Measurements from ENCODE around the gene SLC6A7.

SLC6A7 gene

DNA sequence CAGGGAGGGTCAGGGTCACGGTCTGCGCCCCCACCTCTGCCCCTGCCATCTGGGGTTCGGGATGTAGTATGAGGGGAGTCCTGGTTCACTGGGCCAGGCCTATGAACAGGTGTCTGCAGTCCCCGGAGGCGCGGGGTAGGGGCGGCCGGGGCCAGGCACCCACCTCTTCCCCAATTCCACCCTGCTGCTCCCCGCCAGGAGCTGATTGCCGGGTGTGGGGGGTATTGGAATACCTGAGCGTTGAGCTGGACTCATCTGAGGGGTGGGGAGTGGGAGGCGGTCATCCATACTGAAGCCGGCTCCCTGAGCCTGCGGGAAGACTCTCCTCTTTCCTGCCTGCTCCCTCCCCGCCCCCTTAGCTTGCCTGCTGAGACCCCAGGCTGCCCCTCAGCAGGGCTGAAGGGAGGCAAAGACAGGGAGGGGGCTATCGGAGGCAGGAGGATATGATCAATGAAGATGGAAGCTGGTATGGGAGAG lies 679 bp downstream of the SLC6A7 start:
- DNase-seq (ENCODE audit: low read depth, low spot score): no peak

DNA sequence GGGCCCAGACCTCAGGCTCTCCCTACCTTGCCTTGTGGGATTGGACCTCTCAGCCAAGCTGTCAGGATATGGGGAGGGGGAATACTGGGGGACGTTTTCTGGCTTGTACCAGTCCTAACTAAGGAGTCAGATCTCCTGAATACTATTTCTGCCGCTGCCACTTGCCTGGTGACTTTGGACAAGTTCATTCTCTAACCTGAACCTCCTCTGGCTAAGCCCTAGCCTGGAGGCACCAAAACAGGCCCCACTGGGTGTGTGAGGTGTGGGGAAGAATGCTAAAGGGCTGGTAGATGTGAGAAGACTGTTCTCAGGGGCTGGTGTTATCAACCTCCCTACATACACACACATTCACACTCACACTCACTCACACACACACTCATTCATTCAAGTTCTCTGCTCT lies 1.1 kb downstream of the SLC6A7 start:
- DNase-seq (ENCODE audit: low read depth, low spot score): no peak

DNA sequence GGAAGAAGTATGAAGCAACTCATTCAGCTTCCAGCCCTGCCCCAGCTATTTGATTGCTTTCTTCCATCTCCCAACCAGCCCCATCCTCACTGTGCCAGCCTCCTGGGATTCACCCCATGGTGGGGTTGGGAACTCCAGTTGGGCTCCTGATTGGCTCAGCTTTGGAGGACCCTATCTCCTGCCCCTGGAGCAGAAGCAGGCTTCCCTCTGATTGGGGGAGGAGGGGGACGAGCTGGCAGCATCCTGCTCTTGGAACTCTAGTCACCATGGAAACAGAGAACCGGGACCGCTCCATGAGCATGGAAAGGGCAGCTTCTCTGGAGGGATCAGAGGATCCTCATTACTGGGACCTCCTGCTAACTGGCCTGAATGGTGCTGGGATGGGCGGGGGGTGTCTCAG lies 2.6 kb downstream of the SLC6A7 start:
- no peak for DNase-seq (ENCODE audit: low read depth, low spot score)

DNA sequence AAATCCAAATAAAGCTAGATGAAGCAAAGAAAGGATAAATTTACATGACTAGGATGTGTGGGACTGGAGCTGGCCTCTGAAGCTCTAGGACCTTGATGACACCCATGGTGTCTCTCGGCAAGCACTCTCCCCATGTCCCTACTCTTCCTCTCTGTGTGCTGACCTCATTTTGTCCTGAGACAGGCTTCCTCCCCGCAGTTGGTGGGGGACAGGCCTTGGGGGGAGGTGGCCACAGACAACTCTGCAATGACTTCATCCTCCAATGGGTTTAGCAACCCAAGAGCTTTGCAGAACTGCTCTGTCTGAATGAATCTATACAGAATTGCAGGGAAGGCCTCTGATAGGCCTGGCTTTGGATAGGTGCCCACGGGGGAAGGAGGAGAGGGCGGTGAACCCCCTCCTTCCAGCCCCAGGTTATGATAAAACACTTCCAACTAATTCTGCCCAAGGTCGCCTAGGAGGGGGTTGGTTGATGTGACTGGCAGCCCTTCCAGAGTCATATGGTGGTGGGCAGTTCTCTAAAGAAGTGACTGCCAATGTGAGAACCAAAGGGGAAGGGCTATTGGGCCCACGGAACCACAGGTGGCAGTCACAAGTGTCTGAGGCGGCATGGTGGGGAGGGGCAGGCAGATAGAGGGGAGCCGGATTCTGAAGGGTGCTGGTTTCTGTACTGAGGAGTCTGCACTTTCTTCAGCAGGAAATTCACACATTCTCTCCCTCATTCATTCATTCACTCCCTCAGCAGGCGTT lies 6.0 kb downstream of the SLC6A7 start:
- no peak for DNase-seq (ENCODE audit: low read depth, low spot score)

DNA sequence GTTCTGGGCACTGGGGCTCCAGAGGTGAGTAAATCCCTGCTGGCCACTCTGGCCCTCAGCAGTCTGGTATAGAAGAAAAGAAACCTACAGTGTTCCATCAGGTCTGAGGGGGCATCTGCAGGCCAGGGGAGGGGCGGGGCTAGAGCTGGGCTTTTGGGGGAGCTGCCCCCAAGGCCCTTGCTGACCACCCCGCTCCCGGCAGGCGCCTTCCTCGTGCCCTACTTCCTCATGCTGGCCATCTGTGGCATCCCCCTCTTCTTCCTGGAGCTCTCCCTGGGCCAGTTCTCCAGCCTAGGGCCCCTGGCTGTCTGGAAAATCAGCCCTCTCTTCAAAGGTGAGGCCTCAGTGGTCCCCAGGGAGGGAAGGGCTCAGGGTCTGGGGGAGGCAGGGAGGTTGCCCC lies 6.7 kb downstream of the SLC6A7 start:
- no peak for DNase-seq (ENCODE audit: low read depth, low spot score)

DNA sequence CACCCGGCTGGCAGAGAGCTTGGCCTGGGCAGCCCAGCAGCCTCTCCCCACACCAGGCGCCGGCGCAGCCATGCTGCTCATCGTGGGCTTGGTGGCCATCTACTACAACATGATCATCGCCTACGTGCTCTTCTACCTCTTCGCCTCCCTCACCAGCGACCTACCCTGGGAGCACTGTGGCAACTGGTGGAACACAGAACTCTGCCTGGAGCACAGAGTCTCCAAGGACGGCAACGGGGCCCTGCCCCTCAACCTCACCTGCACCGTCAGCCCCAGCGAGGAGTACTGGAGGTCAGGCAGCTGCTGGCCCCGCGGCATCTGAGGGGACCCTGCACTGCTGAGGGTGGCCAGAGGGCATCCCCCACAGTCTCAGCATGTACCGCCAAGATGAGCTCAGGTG lies 7.1 kb downstream of the SLC6A7 start:
- no peak for DNase-seq (ENCODE audit: low read depth, low spot score)

DNA sequence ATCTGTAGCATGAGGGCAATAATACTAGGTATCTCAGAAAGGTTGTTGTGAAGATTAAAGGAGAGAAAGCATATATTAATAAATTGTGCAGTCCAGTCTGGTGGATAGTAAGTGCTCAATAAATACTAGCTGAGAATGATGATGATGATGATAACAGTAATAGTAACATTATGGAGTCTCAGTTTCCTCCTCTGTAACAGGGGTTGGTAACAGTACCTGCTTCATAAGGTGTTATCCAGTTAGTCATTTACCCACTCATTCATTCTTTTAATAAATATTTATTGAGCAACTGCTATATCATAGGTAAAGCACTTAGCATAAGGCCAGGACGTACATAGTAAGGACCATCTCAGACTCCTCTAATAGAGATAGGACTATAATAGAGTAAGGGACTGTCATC lies 7.6 kb downstream of the SLC6A7 start:
- DNase-seq (ENCODE audit: low read depth, low spot score): no peak

DNA sequence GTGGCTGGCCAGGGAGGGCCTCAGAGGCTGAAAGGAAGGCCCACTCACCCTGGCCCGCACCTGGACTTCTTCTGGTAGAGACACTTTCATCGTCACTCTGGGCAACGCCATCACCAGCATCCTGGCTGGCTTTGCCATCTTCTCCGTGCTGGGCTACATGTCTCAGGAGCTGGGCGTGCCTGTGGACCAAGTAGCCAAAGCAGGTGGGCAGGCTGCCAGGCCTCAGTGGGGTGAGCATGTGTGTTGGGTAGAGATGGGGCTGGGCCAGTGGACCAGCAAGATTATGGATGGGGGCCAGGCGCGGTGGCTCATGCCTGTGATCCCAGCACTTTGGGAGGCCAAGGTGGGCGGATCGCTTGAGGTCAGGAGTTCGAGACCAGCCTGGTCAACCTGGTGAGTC lies 12.6 kb downstream of the SLC6A7 start:
- DNase-seq (ENCODE audit: low read depth, low spot score): no peak

DNA sequence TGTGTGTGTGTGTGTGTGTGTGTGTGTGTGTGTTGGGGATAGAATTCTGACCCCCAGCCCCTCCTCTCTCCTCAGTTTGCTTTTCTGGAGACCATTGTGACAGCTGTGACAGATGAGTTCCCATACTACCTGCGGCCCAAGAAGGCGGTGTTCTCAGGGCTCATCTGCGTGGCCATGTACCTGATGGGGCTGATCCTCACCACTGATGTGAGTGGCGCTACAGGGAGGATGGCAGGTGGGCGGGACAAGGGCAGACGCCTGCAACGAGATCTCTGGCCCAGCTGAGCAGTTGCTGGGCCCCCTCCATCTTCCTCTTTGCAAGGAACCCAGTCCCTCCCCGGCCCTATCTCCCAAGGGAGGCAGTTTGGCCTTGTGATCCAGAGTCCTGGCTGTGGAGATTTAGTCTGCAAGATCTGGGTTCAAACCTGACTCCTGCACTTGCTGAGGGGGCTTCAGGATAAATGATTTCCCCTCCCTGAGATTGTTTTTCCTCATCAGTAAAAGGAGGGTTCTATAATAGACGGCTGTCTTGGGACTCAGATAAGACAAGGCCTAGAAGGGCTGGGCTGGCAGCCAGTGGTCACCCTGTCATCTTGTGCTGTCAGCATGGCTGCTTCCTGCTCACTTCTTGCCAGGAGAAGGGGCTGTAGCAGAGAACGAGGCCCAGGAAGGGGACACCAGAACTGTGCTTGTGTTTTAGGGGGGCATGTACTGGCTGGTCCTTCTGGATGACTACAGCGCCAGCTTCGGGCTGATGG lies 14.1 kb downstream of the SLC6A7 start:
- DNase-seq (ENCODE audit: low read depth, low spot score): no peak

DNA sequence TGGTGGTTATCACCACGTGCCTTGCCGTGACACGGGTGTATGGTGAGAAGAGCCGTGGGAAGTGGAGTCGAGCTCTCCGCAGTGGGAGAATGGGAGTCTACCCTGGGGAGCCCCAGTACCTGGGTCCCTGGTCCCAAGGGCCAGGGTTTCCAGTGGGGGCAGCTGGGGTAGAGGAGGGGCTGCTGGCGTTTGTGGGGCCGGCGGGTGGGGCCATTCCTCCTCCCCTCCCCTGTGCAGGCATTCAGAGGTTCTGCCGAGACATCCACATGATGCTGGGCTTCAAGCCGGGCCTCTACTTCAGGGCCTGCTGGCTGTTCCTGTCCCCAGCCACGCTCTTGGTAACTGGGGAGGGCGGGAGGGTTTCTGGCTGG lies 14.7 kb downstream of the SLC6A7 start:
- no peak for DNase-seq (ENCODE audit: low read depth, low spot score)

DNA sequence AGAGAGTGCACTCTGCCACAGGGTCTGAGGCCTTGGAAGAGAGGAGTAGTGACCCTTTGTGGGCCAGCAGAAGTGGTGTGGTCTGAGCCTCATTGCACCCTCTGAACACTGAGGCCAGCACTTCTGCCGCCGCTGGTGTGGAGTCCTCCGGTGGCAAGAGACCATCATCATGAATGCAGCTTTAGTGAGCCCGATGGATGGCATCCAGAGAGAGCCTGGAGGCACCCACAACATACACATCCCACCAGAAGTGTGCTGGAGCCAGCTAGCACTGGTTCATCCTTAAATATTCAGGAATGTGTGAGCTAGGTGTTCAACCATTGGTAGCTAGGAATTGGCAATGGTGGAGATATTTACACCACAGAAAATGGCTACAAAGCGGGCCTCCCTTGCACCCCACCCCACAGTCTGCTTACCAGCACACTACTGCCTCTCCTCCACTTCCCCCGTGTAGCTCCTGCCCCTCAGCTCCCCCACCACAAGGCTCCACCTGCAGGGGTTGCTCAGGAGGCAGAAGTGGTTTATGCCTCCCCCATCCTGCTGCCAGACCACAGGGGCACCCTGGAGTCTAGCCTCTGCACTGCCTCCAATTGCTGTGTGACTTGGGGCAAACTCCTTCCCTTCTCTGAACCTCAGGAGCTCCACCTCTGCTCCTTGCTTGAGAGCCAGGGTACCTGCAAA lies 16.4 kb downstream of the SLC6A7 start:
- no peak for DNase-seq (ENCODE audit: low read depth, low spot score)

DNA sequence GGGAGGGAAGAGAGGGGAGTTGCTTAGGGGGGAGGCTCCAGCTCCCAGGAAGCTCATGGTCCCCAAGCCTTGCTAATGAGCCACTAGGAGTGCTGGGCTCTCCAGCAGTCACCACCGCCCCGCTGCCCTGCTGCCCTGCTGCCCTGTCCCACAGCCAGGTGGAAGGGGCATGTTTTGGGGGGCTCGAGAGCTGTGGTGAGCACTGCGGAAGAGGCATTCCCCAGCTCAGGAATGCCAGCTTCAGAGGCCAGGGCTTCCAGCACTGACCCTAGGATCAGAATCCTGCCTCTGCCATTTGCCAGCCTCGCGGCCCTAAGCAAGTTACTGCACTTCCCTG lies 16.9 kb downstream of the SLC6A7 start:
- no peak for DNase-seq (ENCODE audit: low read depth, low spot score)

DNA sequence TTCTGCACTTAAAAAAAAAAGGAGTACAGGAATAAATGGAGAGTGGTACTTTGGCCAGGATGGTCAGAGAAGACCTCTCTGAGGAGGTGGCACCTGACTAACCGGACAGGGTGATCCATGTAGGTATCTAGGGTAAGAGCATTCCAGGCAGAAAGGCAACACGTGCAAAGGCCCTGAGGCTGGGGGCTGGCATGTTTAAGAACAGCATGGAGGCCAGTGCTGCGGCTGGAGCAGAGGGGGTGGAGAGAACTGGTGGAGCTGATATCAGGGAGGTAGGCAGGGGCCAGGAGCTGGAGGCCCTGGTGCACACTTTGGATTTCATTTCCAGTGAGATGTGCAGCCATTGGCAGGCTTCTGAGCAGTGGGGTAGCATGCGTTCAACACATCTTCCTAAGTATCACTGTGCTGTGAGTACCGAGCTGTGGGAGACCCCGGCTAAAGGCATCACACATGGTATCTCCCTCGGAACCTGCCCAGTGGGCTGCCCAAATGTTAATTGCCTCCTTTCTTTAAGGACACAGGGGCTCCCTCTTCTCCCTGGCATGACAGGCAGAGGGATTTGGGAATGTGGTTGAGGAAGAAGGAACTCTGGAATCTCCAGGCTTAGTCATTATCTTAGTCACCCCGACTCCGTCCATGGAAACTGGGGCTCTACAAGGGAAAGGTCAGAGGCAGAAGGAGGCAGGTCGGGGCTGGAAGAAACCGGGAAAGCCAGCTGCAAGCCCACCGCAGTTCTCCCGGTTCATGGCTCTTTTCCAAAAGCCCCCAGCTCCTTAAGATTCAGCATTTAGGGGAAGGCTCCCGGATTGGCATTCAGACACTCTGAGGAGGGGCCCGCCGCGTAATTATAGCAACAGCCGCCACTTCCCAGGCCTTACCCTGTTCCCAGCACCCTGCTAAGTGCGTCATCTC lies 18.6 kb downstream of the SLC6A7 start:
- no peak for DNase-seq (ENCODE audit: low read depth, low spot score)

DNA sequence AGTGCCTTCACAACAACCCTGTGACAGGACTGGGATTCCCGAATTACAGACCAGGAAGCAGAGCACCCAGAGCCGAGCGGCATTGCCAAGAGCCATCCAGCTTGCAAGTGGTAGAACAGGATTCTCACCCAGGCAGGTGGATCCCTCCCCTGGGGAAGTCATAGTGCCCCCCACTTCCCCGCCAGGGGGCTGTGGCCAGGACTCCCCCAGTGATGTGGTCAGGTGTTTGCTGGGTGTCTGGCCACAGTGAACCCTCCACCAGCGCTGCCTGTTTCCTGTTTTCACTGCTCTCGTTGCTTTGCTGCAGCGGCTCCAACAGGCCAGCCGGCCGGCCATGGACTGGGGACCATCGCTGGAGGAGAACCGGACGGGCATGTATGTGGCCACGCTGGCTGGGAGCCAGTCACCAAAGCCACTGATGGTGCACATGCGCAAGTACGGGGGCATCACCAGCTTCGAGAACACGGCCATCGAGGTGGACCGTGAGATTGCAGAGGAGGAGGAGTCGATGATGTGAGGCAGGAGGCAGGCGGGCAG lies 19.3 kb downstream of the SLC6A7 start:
- DNase-seq (ENCODE audit: low read depth, low spot score): no peak

DNA sequence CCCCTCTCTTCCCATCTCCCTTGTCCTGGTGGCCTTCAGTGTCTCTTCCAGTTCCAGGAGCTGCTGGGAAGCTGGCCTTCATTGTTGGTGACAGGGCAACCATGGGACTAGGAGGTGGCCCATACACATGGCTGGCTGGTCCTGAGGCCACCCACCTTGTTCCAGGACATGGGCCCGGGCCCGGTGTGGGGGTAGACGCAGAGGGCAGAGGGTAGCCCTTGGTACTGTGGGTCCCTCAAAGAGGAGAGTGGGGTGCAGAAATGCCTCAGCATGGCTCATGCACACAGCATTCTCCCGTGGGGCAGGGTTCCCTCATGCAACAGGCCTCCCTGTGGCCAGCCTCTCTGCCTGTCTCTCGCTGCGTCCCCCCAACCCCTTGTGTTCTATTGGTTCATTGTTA lies 20.8 kb downstream of the SLC6A7 start:
- DNase-seq (ENCODE audit: low read depth, low spot score): no peak

DNA sequence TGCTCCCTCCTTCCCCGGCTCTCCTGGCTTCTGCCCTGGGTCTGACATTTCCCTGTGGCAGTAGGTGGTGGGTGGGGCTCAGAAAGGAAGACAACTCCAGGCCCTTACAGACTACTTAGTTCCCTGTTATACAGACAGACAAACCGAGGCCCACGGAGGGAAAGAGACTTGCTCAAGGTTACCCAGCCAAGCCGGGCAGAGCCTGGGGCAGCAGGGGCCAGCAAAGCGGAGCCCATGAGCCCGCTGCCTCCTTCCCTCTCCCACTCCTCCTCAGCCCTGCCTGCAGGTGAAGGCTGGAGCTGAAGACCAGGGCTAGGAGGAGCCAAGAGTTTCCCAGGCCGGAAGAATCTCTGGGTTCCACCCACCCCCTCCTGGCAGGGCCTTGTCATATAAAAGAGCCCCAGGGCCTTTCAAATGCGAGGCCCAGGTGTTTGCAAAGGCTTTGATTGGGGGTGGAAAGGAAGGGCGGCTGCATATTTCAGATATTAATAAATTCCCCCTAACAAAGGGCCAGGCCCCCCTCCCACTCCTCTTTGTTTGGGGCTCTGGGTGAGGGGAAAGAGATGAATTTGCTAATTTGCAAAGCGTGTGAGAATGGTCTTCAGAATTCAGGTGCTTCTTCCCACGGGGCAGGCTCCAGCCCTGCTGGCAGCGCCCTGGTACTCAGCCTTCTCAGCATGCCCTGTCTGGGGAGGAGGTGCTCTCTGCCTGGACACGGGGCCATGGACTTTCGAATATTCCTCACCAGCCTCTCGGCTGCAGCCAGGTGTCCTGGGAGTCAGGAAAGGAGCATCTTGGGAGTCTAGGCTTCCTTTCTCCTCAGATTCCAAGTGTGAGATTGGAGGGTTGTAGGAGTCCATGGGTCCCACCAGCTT lies 21.5 kb downstream of the SLC6A7 start:
- DNase-seq (ENCODE audit: low read depth, low spot score): no peak

DNA sequence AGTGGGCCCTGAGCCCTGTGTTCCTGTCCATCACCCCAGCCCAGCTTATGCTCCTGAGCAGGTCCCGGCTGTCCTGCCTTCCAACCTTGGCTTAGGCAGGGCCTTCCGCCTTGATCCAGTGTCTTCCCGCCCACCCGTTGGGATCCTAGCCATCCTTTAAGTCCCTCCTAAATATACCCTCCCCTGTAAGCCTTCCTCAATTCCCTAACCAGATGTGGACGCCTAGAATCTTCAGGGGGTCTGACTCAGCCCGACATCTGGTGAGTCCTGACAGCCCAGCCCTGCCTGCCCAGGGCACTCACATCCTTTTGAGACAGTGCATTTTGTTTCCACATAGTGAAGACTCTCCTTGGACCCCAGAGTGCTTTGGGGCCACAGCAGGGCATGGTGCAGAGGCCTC lies 23.7 kb downstream of the SLC6A7 start:
- DNase-seq (ENCODE audit: low read depth, low spot score): no peak

DNA sequence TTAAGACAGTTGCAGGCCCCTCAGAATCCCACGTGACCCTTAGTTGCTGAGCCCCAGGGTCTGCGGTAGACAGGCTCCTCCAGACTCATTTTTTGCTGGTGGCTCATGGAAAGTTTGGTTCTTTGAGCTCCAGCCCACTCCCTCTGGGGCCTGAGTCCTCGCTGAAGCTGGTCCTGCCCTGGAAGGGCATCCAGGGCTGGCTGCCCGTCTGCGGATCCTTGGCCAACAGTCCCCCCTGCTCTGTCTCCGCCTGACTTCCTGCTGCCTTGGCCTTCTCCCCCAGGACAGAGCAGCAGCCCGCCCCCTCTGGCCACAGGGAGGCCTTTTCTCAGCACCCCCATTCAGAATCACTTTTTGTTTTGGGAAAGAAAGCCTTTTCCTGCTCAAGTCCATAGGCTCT lies 24.4 kb downstream of the SLC6A7 start:
- DNase-seq (ENCODE audit: low read depth, low spot score): no peak

DNA sequence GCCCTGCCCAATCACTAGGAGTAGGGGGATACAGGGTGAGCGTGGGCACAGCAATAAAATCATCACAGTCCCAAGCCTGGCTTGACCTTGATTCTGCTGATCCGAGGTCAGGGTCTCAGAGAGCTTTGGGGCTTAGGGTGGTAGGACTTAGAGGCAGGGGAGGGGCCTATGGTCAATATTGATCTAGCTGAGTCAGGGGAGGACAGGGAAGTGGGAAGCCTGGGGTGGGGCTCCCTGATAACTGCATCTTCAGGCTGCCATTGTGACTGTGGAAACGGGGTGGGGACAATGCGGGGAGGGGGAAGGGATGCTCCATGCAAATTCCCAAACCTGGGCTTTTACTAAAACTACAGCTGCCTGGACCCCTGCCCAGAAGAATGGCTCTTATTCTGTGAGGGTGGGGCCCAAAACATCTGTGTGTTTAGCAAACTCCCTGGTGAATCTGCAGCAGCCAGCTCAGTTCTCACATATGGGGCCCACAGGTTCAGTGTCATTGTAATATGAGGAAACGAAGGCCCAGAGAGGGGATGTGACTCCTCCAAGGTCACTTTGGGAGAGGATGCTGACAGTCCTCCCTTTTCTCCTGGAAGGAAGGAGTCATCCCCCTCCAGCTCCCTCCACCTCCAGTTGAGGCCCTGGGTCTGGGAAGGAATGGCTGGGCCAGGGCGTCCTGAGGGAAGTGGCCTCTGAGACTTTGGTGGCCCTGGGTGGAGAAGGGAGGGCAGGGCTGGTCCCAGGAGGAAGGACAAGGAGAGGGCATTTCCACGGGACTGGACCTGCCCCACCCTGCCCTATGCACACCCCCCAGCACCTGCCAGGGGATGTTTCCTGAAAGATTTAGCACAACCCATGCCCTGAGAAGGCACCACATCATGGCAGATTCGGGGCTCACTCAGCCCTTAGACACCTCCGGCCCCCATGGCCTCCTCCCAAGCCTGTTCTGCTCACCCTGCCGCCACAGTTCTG lies 26.4 kb downstream of the SLC6A7 start:
- no peak for DNase-seq (ENCODE audit: low read depth, low spot score)
